GM12865 (cell line): ENCODE measurements around the gene BAD.
A peak's percentile ranks its signal among the peaks of the same experiment; 100 is the strongest.

Source experiments
- DNase-seq: peaks from one replicate; pipeline ENCODE4 v3.0.0; 2010; ENCODE audit warnings: low read depth
- H3K4me3 ChIP-seq: 2 replicates; pipeline ENCODE4 v1.5.1; 2011; ENCODE audit warnings: mild to moderate bottlenecking, low read depth, low read length, control low read depth
- TF ChIP-seq, protein P1 (sequence below): IDR thresholded peaks from 2 replicates; pipeline ENCODE4 v1.5.1; 2011; ENCODE audit warnings: low read length, control low read depth, low read depth, inconsistent platforms; ENCODE audit not compliant: insufficient read depth; ENCODE audit errors: missing control alignments

Gene BAD

DNA sequence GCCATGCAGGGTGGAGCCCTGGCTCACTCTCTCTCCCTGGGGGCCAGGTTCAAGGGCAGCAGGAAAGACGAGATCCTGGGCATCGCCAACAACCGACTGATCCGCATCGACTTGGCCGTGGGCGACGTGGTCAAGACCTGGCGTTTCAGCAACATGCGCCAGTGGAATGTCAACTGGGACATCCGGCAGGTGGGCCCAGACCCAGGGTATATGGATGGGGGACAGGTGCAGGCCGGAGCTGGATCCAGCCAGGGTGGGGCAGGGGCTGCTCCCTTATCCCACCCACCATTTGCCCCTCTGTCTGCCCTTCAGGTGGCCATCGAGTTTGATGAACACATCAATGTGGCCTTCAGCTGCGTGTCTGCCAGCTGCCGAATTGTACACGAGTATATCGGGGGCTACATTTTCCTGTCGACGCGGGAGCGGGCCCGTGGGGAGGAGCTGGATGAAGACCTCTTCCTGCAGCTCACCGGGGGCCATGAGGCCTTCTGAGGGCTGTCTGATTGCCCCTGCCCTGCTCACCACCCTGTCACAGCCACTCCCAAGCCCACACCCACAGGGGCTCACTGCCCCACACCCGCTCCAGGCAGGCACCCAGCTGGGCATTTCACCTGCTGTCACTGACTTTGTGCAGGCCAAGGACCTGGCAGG is 61.3 kb downstream of the BAD start:
- TF ChIP-seq, protein P1, sequence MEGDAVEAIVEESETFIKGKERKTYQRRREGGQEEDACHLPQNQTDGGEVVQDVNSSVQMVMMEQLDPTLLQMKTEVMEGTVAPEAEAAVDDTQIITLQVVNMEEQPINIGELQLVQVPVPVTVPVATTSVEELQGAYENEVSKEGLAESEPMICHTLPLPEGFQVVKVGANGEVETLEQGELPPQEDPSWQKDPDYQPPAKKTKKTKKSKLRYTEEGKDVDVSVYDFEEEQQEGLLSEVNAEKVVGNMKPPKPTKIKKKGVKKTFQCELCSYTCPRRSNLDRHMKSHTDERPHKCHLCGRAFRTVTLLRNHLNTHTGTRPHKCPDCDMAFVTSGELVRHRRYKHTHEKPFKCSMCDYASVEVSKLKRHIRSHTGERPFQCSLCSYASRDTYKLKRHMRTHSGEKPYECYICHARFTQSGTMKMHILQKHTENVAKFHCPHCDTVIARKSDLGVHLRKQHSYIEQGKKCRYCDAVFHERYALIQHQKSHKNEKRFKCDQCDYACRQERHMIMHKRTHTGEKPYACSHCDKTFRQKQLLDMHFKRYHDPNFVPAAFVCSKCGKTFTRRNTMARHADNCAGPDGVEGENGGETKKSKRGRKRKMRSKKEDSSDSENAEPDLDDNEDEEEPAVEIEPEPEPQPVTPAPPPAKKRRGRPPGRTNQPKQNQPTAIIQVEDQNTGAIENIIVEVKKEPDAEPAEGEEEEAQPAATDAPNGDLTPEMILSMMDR, result no peak
- no peak overlapping the region for H3K4me3 ChIP-seq
- DNase-seq, result no peak

DNA sequence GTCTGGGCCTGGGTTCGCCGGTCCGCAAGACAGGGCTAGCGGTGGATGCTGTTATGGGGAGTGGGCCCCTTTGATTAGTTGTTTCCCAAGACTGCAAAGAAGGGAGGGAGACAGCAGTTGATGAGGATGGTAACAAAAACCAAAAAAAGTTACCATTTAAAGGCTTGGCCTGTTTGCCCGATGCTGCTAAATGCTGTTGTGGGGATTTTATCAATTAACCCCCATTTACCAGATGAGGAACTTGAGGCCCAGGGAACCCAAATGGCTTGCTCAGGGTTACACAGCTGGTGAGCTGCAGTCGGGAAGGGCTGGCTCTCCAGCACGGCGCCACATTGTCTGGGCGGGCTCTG is 61.8 kb downstream of the BAD start:
- H3K4me3 ChIP-seq, result no peak overlapping the region
- TF ChIP-seq, protein P1, result no peak
- DNase-seq, result peak; percentile 10

DNA sequence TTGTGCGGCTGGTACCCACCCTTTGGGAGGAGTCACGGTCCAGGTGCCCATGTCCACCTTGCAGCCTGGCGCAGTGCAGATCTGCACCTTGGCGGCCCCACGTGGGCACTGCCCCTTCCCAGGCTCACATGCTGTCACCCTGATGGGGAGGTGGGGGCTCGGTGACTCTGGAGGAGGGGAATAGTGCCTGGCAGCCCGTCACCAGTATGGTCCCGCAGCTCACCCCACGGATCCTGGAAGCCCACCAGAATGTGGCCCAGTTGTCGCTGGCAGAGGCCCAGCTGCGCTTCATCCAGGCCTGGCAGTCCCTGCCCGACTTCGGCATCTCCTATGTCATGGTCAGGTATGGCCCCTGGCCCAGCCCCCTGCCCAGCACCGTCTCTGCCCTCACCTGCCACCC is 63.7 kb downstream of the BAD start:
- TF ChIP-seq, protein P1, result no peak
- H3K4me3 ChIP-seq, result no peak overlapping the region
- no peak for DNase-seq

DNA sequence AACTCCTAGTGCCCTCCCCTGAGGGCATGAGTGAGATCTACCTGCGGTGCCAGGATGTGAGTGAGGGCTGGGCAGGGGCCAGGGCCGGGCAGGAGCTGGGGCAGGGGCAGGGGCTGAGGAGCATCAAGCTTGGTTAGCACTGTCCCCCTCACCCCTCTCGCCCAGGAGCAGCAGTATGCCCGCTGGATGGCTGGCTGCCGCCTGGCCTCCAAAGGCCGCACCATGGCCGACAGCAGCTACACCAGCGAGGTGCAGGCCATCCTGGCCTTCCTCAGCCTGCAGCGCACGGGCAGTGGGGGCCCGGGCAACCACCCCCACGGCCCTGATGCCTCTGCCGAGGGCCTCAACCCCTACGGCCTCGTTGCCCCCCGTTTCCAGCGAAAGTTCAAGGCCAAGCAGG is 64.2 kb downstream of the BAD start:
- DNase-seq, result no peak
- H3K4me3 ChIP-seq, result no peak overlapping the region
- TF ChIP-seq, protein P1, result no peak
